ENCODE data around the gene PPP1R2C.

PPP1R2C gene

GRCh38 chrX:42778096-42778495 lies at the start of gene PPP1R2C:
Gene PPP1R2C (minus strand): TSS chrX:42778163. CDS start chrX:42778079, 84 bp downstream.
- Histone ChIP-seq H3K36me3 (ENCODE audit: control insufficient read depth in 2 of 2, insufficient read depth in 1 of 2, low read length in 2 of 2) (no peaks in the 10 kb centered on the region), H3K9me3 (ENCODE audit: control insufficient read depth, insufficient read depth, low read depth, low read length) (no peaks in the 10 kb centered on the region), H3K4me1 (ENCODE audit: control insufficient read depth, insufficient read depth, low read length) (no peaks in the 10 kb centered on the region), H3K27ac (ENCODE audit: extremely low read depth, low read depth, low read length) (no peak within 1 kb of the TSS), H3K4me3 (ENCODE audit: low read depth, low read length) (no peak within 1 kb of the TSS)
- TF ChIP-seq, protein P1, sequence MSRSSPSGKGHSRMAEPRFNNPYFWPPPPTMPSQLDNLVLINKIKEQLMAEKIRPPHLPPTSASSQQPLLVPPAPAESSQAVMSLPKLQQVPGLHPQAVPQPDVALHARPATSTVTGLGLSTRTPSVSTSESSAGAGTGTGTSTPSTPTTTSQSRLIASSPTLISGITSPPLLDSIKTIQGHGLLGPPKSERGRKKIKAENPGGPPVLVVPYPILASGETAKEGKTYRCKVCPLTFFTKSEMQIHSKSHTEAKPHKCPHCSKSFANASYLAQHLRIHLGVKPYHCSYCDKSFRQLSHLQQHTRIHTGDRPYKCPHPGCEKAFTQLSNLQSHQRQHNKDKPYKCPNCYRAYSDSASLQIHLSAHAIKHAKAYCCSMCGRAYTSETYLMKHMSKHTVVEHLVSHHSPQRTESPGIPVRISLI (tag by site-specific recombination; IDR thresholded peaks at IDR 0.05), result no peak
- TF ChIP-seq ZNF221 (tag by site-specific recombination; IDR thresholded peaks at IDR 0.05; ENCODE audit: borderline replicate concordance) (no peak), ZNF112 (tag by site-specific recombination; IDR thresholded peaks at IDR 0.05) (no peak)
- TF ChIP-seq, protein P2, sequence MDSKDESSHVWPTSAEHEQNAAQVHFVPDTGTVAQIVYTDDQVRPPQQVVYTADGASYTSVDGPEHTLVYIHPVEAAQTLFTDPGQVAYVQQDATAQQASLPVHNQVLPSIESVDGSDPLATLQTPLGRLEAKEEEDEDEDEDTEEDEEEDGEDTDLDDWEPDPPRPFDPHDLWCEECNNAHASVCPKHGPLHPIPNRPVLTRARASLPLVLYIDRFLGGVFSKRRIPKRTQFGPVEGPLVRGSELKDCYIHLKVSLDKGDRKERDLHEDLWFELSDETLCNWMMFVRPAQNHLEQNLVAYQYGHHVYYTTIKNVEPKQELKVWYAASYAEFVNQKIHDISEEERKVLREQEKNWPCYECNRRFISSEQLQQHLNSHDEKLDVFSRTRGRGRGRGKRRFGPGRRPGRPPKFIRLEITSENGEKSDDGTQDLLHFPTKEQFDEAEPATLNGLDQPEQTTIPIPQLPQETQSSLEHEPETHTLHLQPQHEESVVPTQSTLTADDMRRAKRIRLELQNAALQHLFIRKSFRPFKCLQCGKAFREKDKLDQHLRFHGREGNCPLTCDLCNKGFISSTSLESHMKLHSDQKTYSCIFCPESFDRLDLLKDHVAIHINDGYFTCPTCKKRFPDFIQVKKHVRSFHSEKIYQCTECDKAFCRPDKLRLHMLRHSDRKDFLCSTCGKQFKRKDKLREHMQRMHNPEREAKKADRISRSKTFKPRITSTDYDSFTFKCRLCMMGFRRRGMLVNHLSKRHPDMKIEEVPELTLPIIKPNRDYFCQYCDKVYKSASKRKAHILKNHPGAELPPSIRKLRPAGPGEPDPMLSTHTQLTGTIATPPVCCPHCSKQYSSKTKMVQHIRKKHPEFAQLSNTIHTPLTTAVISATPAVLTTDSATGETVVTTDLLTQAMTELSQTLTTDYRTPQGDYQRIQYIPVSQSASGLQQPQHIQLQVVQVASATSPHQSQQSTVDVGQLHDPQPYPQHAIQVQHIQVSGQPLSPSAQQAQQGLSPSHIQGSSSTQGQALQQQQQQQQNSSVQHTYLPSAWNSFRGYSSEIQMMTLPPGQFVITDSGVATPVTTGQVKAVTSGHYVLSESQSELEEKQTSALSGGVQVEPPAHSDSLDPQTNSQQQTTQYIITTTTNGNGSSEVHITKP (tag by site-specific recombination; IDR thresholded peaks at IDR 0.05), result no peak
- ChIA-PET POLR2A (no interaction called here), CTCF (no interaction called here)

DNA sequence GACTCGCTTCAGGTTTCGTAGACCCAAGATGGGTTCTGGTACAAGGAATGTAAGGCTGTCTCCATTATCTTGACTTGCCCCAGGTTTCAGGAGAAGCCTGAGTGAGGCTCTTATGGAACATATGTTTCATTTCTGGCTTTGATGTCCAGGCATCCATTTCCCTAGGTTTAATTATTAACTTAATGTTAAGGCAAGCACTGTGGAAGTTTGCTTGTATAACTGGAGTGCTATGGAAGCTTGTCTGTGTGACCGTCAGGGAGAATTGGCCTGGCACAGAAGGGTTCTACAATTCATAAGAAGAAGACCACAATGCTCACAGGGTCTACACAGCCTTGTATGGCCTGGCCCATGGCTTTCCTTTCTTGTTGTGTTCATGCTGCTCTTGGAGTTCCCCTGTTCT lies 47.2 kb upstream of the PPP1R2C start:
- CTCF ChIA-PET, result interaction anchor here (0.7 kb wide), 1 partner anchor 19 kb away, joined by 4 read pairs; no protein-coding TSS in a partner anchor
- no peaks in the 10 kb centered on the region for H3K9me3 ChIP-seq (ENCODE audit: control insufficient read depth, insufficient read depth, low read depth, low read length)
- POLR2A ChIA-PET, result no interaction called here
- TF ChIP-seq ZNF146 (tag by site-specific recombination; IDR thresholded peaks at IDR 0.05) (no peak), INSM2 (tag by site-specific recombination; IDR thresholded peaks at IDR 0.05) (no peak), ZNF521 (tag by site-specific recombination; IDR thresholded peaks at IDR 0.05) (no peak), SP3 (tag by site-specific recombination; IDR thresholded peaks at IDR 0.05) (no peak), ZNF202 (tag by site-specific recombination; IDR thresholded peaks at IDR 0.05; ENCODE audit: borderline replicate concordance) (no peak), ZNF132 (tag by site-specific recombination; IDR thresholded peaks at IDR 0.05; ENCODE audit: borderline replicate concordance) (no peak), GLIS2 (tag by site-specific recombination; IDR thresholded peaks at IDR 0.05) (no peak), ZNF555 (tag by site-specific recombination; conservative IDR thresholded peaks at IDR 0.05) (no peak), ZBTB10 (tag by site-specific recombination; IDR thresholded peaks at IDR 0.05) (no peak), HOXC10 (CRISPR knock-in tag; IDR thresholded peaks at IDR 0.05) (no peak), ZBTB7A (tag by site-specific recombination; IDR thresholded peaks at IDR 0.05; ENCODE audit: low read depth) (no peak), ZNF10 (tag by site-specific recombination; IDR thresholded peaks at IDR 0.05) (no peak), ZNF266 (tag by site-specific recombination; IDR thresholded peaks at IDR 0.05; ENCODE audit: low read depth) (no peak), ZNF184 (tag by site-specific recombination; IDR thresholded peaks at IDR 0.05) (no peak)
- TF ChIP-seq, protein P3, sequence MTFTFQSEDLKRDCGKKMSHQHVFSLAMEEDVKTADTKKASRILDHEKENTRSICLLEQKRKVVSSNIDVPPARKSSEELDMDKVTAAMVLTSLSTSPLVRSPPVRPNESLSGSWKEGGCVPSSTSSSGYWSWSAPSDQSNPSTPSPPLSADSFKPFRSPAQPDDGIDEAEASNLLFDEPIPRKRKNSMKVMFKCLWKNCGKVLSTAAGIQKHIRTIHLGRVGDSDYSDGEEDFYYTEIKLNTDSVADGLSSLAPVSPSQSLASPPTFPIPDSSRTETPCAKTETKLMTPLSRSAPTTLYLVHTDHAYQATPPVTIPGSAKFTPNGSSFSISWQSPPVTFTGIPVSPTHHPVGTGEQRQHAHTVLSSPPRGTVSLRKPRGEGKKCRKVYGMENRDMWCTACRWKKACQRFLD (tag by site-specific recombination; IDR thresholded peaks at IDR 0.05), result no peak
- no peak overlapping the region for H3K4me3 ChIP-seq (ENCODE audit: low read depth, low read length)
- no peaks in the 10 kb centered on the region for H3K36me3 ChIP-seq (ENCODE audit: control insufficient read depth in 2 of 2, insufficient read depth in 1 of 2, low read length in 2 of 2)
- no peak overlapping the region for H3K27ac ChIP-seq (ENCODE audit: extremely low read depth, low read depth, low read length)
- H3K4me1 ChIP-seq (ENCODE audit: control insufficient read depth, insufficient read depth, low read length), result no peaks in the 10 kb centered on the region

Measured in HEK293 (cell line).